Body of pancreas (tissue), 4 donors: Measurements from ENCODE around the gene APH1A. TPM values are rescaled to one million over a fixed set of nuclear protein-coding genes. Genes with fewer than 3 reads are reported as not detected.
"Not testable (repeated sequence)": the region's sequence is repeated elsewhere in the genome, so short reads cannot be mapped to it uniquely, and the experiment has no call there.

Experiments
- ATAC-seq: fragments of 150-250 bp; one replicate; pipeline ENCODE4 v1.9.1; 2016
- DNase-seq, 4 donors: peaks; one replicate each; pipeline ENCODE4 v3.0.0-alpha.2; 2019
- H3K27ac ChIP-seq, 4 donors: fragments of 200-600 bp; sonication (generic); 1 replicate in 3 of 4; 2 replicates in 1 of 4; pipeline versions ENCODE4 v1.5.1 to v1.6.1; 2016 to 2019; ENCODE audit warnings: mild to moderate bottlenecking in 1 of 4, mixed read lengths in 1 of 4, moderate library complexity in 1 of 4
- H3K27me3 ChIP-seq, 2 donors: fragments of 200-600 bp; sonication (generic); one replicate each; pipeline ENCODE4 v1.6.0; 2016; ENCODE audit warnings: mild to moderate bottlenecking in 1 of 2
- H3K36me3 ChIP-seq, 2 donors: fragments of 200-600 bp; sonication (generic); replicated peaks in 1 of 2; 2 replicates each; pipeline ENCODE4 v1.5.1; 2016; ENCODE audit warnings: low read depth in 2 of 2; ENCODE audit not compliant: insufficient read depth in 1 of 2
- H3K4me1 ChIP-seq: fragments of 200-600 bp; sonication (generic); one replicate; pipeline ENCODE4 v1.6.0; 2016
- H3K4me3 ChIP-seq, 2 donors: fragments of 200-600 bp; sonication (generic); 1 replicate in 1 of 2; 2 replicates in 1 of 2; pipeline ENCODE4 v1.5.1; 2016 to 2019
- H3K9me3 ChIP-seq, 3 donors: fragments of 200-600 bp; sonication (generic); 1 replicate in 2 of 3; 2 replicates in 1 of 3; pipeline ENCODE4 v1.5.1; 2016
- CTCF ChIP-seq, 7 experiments: fragments of 450-650 bp in 4 of 7; fragments of 200-600 bp in 3 of 7; sonication (generic) in 3 of 7; IDR thresholded peaks; one replicate each; pipeline ENCODE4 v1.5.1; 2016 to 2019; ENCODE audit warnings: antibody characterized with exemption in 7 of 7
- POLR2A ChIP-seq, 3 donors: fragments of 450-650 bp; IDR thresholded peaks; one replicate each; pipeline ENCODE4 v1.6.1; 2016; ENCODE audit warnings: antibody characterized with exemption in 3 of 3, mild to moderate bottlenecking in 2 of 3
- WGBS, 2 donors: methylation state at CpG; one replicate each; pipeline ENCODE4 v1.1.5; 2017; 5-methylcytosine and 5-hydroxymethylcytosine counted together
- intact Hi-C: fragments of 100-400 bp; cut with DNase I; formaldehyde crosslinking; loops from one replicate; pipeline ENCODE4 v1.15.1; 2023
- total RNA-seq, 2 donors: library from RNA; depleted of rRNA; stranded (reverse); fragments of >200 nt; gene quantifications; one replicate each; pipeline ENCODE4 v1.1.0, GENCODE V29; 2016

Gene APH1A
- total RNA-seq, 2 donors from 2014 or later, result 33.0 to 56.6 TPM

DNA sequence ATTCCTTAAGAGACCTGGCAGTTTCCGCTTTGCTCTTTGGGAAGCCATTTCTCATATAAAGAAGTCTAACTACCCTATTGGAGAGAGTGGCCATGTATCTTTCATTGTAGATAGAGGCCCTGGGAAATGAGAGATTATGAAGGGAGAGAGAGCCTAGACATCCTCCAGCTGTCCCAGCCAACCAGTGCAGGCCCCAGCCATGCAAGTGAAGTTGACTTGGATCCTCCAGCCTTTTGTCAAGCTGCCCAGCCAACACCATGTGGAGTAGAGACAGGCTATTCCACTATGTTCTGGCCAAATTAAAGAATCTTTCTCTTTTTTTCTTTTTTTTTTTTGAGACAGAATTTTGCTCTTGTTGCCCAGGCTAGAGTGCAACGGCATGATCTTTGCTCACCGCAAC, 25.8 kb downstream of the APH1A start:
- Histone ChIP-seq H3K4me1 (no peaks in the 10 kb centered on the region), H3K9me3 (no peaks in the 10 kb centered on the region), H3K36me3 (no peaks in the 10 kb centered on the region), H3K4me3 (no peak overlapping the region), H3K27me3 (no peaks in the 10 kb centered on the region), H3K27ac (no peak overlapping the region)
- TF ChIP-seq POLR2A (IDR thresholded peaks at IDR 0.05) (no peak), CTCF (IDR thresholded peaks at IDR 0.05) (no peak)
- no peak for DNase-seq
- WGBS, 2 donors, result 97 to 100% methylated on average over 3 of the region's 3 CpGs
- intact Hi-C loops, result no loop called here
- no peak for ATAC-seq

DNA sequence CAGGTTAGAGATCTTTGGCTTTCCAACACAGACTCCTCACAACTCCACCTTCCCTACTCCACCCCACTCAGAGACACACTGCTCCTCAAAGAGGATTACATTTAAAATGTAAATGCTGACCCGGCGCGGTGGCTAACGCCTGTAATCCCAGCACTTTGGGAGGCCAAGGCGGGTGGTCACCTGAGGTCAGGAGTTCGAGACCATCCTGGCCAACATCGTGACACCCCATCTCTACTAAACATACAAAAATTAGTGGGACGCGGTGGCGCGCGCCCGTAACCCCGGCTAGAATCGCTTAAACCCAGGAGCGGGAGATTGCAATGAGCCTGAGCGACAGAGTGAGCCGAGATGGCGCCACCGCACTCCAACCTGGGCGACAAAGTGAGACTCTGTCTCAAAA, 31.1 kb downstream of the APH1A start:
- Histone ChIP-seq H3K27ac (no peak overlapping the region), H3K9me3 (no peaks in the 10 kb centered on the region), H3K4me1 (peaks cover 22% of the 10 kb centered on the region), H3K36me3 (no peaks in the 10 kb centered on the region), H3K4me3 (no peak overlapping the region), H3K27me3 (no peaks in the 10 kb centered on the region)
- TF ChIP-seq CTCF (IDR thresholded peaks at IDR 0.05) (no peak), POLR2A (IDR thresholded peaks at IDR 0.05) (no peak)
- WGBS, 2 donors, result 90% methylated on average over 21 of the region's 21 CpGs
- intact Hi-C loops, result no loop called here
- DNase-seq (no peak), ATAC-seq (no peak)

- H3K27me3 ChIP-seq, ATAC-seq, H3K4me3 ChIP-seq, H3K9me3 ChIP-seq, DNase-seq, intact Hi-C loops, H3K27ac ChIP-seq, H3K36me3 ChIP-seq: not testable (repeated sequence)
- peaks cover 25% of the 10 kb centered on the region for H3K4me1 ChIP-seq
- 80 to 86% methylated on average over 13 of the region's 13 CpGs for WGBS, 2 donors
Measured at GRCh38 chr1:150237176-150237575, 31.6 kb downstream of the APH1A start.

- Histone ChIP-seq H3K4me3 (peak overlapping the region; percentile 6 to 25), H3K9me3 (no peaks in the 10 kb centered on the region), H3K36me3 (no peaks in the 10 kb centered on the region), H3K27ac (peak overlapping the region in 1 of 4 donors; percentile 87), H3K4me1 (peaks cover 25% of the 10 kb centered on the region), H3K27me3 (no peaks in the 10 kb centered on the region)
- 19 to 28% methylated on average over 10 of the region's 10 CpGs for WGBS, 2 donors
- intact Hi-C loops, result no loop called here
- DNase-seq (no peak), ATAC-seq (no peak)
- TF ChIP-seq POLR2A (IDR thresholded peaks at IDR 0.05) (no peak), CTCF (IDR thresholded peaks at IDR 0.05) (no peak)
Measured at GRCh38 chr1:150236614-150237100, 32.2 kb downstream of the APH1A start.

GRCh38 chr1:150235852-150236613, 32.8 kb downstream of the APH1A start, which contains the start of gene ANP32E:
TSS of gene ANP32E (minus strand) at chr1:150236112. CDS start at chr1:150235786, 326 bp downstream.
- intact Hi-C loops, result no loop called here
- DNase-seq (peak; percentile 94 to 98 (median 96)), ATAC-seq (peak; percentile 97)
- H3K9me3 ChIP-seq, result no peaks in the 10 kb centered on the region
- H3K36me3 ChIP-seq, result no peaks in the 10 kb centered on the region
- H3K4me1 ChIP-seq, result peaks cover 25% of the 10 kb centered on the region
- H3K27me3 ChIP-seq, result no peaks in the 10 kb centered on the region
- WGBS, 2 donors, result 0% methylated on average over 33 of the region's 33 CpGs
- peak within 1 kb of the TSS; percentile 71 to 77 for H3K4me3 ChIP-seq
- H3K27ac ChIP-seq, result peak within 1 kb of the TSS; percentile 71 to 94 (median 84)
- TF ChIP-seq POLR2A (IDR thresholded peaks at IDR 0.05), result peak; percentile 58 to 96 (median 96)
- peak in 4 of 7 experiments; percentile 22 to 58 (median 43) for TF ChIP-seq CTCF (IDR thresholded peaks at IDR 0.05)
